GM19238 (cell line): ENCODE measurements around the gene SAMD9.
"Not testable (repeated sequence)": the region's sequence is repeated elsewhere in the genome, so short reads cannot be mapped to it uniquely, and the experiment has no call there.

Source experiments
- DNase-seq: peaks from one replicate; pipeline ENCODE4 v3.0.0; 2011; ENCODE audit warnings: low spot score; ENCODE audit not compliant: insufficient read length

SAMD9 gene

DNA sequence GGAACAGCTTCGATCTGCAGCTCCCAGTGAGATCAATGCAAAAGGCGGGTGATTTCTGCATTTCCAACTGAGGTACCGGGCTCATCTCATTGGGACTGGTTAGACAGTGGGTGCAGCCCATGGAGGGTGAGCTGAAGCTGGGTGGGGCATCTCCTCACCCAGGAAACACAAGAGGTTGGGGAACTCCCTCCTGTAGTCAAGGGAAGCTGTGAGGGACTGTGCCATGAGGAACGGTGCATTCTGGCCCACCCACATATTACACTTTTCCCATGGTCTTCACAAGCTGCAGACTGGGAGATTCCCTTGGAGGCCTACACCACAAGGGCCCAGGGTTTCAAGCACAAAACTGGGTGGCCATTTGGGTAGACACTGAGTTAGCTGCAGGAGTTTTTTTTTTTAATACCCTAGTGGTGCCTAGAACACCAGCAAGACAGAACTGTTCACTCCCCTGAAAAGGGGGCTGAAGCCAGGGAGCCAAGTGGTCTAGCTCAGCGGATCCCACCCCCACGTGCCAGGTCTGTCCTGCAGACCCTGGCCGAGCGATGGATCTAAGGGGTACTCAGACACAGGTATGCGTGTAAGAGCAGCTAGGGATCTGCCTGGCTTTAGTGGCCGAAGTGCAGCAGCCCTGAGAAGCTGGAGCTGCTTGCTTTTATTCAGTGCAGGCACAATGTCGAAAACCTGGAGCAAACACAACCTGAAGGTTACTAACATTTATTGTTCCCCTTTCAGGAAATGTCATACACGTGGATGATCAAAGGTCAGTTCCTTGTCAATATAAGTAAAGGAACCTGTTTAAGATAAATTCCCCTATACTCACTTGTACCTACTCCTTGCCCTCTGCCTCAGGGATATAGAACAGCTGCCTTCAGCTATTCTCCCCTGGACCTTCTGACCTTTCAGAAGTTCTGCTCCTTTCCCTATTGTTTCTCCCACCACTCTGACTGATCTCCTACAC lies 3.1 kb upstream of the SAMD9 start:
- no peak for DNase-seq

DNA sequence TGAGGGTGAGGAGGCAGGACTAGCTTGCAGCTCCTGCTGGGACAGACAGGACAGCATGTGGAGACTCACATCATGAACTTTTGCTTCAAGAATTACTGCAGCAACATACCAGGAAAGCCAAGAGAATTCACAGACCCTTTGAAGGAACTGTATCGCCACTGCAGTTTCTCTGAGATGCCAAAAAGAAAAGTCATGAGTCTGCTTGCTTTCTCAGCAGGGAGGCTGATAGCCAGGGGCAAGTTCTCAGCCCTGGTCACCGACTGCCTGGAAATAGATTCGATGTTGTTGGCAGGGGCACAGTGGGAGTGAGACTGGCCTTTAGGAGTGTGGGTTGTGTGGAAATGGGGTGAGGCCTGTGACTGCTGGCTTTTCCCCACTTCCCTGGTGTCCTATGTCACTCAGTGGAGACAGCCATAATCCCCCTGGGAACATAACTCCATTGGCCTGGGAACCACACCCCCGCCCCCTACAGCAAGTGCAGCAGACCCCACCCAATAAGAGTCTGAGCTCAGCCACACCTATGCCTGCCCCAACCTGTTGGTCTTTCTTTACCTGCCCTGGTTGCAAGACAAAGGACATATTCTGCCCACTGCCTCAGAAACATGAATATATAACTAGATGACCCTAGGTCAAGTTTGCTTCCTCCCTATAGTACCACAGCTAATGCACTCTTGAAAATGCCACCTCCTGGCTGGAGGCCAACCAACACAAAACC lies 1.6 kb upstream of the SAMD9 start:
- no peak for DNase-seq

DNA sequence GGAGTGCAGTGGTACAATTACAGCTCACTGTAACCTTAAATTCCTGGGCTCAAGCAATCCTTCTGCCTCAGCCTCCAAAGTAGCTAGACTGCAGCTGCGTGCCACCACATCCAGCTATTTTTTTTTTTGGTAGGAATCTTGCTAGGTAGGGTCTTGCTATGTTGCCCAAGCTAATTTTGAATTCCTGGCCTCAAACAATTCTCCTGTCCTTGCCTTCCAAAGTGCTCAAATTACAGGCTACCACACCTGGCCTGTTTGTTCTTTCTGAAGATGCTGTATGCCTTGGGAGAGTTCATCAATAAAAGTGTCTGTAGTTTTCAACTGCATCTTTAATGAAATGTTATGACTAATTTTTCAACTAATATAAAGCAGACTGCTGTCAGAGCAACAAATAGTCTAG lies 452 bp downstream of the SAMD9 start:
- DNase-seq, result no peak

DNA sequence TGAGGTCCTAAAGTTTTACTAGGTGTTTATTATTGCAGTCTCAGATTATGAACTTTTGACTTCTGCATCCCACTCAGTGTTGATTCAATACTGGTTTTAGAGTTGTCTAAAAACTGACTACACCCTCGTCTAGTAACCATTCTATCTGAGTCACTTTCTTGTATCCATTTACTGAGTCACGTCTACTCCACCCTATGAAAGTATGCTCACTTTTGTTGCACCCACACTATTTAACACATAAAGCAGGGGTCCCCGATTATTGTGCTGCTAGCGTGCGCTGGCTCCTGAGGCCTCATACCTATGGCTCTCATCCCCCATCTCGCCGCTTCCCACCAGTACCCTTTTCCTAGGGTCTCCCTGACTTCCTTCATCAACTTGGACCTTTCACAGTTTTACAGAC lies 2.0 kb downstream of the SAMD9 start:
- no peak for DNase-seq

DNA sequence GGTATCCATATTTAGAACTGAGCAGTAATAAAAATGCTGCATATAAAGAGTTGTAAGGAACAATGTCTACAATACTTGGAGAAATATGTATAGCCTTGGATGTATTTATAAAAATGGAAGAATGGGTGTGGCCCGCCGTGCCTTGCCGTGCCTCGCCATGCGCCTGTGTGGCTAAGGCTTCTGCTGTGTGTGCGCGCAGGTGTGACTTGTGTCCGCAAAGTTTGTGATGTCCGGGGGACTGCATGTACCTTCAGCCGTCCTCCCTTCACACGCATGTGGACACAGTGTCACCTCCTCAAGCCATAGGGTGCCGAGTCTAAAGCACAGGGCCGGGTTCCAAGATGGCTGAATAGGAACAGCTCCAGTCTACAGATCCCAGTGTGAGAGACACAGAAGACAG lies 9.8 kb downstream of the SAMD9 start:
- no peak for DNase-seq

DNA sequence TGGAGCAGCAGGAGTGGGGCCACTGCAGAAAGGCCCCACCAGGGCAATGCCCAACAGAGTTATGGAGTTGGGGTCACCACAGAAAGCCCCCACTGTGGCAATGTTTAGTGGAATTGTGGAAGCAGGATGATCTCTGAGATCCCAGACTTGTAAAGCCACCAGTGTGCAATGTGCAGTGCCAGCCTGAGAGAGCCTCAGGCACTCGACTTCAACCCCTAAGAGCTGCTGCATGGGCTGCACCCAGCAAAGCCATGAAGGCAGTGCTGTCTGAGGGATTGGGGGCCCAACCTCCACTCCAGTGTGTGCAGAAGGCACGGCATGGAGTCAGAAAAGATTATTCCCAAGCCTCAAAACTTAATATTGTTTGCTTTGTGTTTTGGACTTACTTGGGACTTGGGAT lies 20.4 kb downstream of the SAMD9 start:
- DNase-seq, result no peak

DNA sequence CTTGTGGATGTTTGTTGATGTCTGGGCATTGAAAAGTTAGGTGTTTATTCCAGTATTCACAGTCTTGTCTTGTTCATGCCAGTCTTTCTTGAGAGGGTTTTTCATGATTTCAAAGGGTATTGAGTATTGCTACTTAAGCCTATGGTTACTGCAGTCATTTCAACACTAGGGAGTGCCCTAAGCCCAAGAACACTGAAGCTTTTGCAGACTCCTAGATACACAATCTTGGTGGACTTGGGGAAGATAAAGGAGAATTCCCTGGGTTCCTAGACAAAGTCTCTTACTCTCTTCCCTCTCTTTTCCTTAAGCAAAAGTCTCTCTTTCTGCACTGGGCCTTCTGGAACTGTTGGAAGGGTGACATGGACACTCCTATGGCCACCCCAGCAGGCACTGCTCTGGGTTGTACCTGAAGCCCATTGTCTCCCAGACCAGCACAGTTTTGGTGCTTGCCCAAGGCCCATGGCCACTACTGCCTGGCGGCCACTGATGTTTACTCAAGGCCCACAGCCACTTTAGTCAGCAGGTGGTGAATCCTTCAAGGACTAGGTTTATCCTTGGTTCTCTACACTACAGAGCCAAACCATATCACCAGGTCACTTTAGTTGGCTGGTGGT lies 24.9 kb downstream of the SAMD9 start:
- DNase-seq, result no peak

DNA sequence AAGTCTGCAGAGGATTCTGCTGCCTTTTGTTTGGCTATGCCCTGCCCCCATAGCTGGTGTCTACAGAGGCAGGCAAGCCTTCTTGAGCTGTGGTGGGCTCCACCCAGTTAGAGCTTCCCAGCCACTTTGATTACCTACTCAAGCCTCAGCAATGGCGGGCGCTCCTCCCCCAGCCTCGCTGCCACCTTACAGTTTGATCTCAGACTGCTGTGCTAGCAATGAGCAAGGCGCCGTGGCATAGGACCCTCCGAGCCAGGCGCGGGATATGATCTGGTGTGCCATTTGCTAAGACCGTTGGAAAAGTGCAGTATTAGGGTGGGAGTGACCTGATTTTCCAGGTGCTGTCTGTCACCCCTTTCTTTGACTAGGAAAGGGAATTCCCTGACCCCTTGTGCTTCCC lies 44.4 kb downstream of the SAMD9 start:
- not testable (repeated sequence) for DNase-seq

DNA sequence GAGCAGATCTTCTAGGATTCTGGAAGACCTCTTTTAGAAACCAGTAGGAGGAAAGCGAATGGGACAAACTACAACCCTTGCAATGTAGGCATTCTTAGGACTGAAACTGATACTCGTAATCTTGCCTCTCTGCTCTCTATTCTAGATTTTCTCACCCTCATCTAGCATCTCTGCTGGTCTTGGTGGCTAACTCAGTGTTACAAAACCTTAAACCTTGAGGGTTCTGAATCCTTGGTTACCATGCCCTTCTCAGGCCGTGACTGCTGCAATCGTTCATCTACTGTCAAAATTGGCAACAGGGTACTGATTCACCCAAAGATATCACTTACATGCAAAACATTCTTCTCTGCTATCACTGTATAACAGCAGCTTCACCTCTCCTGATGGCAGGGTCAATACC lies 55.2 kb downstream of the SAMD9 start:
- no peak for DNase-seq

DNA sequence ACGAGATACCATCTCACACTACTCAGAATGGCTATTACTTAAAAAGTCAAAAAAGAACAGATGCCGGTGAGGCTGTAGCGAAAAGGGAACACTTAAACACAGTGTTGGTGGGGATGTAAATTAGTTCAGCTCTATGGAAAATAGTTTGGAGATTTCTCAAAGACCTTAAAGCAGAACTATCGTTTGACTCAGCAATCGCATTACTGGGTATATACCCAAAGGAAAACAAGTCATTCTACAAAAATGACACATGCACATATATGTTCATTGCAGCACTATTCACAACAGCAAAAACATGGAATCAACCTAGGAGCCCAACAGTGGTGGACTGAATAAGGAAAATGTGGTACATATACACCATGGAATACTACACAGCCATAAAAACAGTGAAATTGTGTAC lies 56.9 kb downstream of the SAMD9 start:
- no peak for DNase-seq

DNA sequence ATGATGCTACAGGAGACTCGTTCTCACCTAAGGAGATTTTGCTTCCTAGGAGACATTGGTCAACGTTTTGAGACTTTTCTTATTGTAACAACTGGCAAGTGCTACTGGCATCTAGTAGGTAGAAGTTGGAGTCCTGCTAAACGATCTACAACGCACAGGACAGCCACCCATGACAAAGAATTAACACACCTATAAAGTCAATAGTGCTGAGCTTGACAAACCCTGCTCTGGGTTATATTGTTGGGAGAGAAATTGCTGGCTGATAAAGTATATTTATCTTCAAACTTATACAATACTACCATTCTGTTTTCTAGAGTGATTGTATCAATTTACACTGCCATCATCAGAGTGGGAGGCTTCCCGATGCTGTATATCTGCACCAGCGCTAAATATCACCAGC lies 57.8 kb downstream of the SAMD9 start:
- DNase-seq, result no peak

DNA sequence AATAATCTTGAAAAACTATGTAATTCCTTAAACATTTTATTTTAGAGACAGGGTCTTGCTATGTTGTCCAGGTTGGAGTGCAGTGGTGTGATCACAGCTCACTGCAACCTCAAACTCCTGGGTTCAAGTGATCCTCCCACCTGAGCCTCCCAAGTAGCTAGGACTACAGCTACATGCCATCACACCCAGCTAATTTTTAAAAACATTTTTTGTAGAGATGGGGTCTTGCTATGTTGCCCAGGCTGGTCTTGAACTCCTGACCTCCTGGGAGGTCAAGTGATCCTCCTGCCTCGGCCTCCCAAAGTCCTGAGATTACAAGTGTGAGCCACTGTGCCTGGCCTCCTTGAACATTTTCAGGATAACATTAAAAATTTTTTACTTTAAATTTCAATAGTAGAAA lies 61.2 kb downstream of the SAMD9 start:
- DNase-seq, result not testable (repeated sequence)

DNA sequence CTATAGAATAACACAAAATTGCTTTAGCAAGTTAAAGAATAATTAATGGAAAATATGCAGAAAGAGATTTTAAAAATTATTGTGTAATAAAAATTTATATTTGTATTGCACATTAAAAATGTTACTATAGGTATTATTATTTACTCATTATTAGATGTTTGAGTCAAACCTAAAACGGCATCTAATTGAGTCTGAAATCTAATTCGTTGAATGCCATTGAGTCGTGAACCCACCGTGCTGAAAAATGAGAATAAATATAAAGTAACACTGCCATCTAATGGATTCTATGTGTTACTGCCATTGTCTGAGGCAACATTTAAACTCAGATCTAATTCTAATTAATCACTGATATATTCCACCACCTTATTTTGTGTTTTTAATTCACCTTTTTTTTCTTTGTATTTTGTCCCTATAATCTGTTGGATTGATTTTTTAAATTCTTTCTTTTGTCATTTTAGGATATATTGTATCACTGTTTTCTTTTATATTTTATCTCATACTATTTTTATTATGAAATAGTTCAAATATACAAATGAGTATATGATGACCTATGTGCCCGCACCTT lies 62.2 kb downstream of the SAMD9 start:
- DNase-seq, result no peak

DNA sequence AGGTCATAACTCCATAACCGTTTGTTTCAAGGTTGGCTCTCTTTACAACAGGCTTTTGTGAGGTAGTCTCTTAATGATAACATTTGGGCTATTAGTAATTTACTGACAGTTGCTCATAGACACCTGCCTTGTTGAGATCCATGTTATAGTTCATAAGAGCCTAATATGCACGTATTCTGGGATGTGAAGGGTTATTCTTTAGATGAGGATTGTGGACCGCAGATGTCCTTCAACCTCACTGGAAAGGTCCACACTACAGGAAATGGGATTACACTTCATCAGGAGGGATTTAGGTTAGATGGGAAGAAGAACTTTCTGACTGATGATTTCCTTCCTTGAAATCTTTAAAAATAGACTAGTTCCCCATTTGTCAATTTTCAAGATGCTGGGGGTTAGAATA lies 62.8 kb downstream of the SAMD9 start:
- no peak for DNase-seq

DNA sequence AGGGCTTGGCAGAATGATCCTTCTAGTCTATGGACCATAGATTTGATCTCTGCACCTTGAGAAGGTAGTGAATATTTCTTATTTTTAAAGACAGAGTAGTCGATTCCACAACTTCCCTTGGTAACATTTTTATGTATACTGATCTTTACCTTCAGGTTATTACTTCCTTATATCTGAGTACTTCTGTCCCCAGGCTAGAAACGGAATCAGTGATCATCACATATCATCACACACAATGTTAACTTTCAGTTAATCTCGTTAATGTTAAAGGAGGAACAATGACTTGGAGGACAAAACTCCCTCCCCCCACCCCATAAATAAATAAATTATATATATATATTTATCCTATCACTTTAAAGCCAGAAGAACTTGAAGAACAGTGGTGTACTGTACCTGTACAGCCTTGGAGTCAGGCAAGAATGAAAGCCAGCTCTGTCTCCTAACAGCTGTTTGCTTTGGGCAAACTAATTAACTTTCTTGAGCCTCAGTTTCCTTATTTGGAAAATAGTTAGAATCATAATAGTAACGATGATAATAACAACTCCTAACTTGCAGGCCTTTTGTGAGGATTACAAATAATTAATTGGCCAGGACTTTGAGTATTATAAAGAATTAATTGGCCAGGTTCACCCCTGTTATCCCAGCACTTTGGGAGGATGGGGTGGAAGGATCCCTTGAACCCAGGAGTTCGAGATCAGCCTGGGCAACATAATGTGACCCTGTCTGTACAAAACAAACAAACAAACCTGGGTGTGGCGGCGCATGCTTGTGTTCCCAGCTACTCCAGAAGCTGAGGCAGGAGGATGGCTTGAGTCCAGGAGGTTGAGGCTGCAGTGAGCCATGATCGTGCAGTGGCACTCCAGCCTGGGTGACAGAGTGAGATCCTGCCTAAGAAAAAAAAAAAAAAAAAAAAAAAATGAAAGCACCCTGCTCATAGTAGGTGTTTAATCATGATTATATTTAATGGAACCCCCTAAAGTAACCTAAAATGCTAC lies 63.5 kb downstream of the SAMD9 start:
- DNase-seq, result no peak

DNA sequence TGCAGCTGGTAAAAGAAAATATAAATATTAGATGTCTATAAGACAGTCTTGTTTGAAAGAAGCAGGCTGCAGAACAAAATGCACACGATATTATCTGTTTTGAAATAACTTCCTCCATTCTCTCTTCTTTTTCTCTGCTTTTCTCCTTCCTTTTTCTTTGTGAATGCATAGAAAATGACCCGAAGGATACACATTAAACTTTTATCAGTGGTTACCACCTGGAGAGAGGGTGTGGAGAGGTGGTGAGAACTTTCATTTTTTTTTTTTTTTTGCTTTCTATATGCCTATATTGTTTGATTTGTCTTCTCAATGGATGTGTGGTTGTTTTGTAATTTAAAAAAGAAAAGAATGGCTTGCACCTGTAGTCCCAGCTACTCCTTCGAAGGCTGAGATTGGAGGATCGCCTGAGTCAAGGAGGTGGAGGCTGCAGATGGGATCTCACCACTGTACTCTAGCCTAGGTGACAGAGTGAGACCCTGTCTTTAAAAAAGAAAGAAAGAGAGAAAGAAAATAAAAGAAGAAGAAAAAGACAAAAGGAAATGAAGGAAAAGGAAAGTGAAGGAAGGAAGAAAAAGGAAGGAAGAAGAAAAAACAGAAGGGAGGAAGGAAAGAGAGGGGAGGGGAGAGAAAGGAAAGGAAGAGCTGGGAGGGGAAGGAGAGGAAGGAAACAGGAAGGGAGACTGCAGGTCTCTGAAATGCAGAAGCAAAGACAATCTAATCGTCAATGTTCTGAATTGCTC lies 64.4 kb downstream of the SAMD9 start:
- no peak for DNase-seq

DNA sequence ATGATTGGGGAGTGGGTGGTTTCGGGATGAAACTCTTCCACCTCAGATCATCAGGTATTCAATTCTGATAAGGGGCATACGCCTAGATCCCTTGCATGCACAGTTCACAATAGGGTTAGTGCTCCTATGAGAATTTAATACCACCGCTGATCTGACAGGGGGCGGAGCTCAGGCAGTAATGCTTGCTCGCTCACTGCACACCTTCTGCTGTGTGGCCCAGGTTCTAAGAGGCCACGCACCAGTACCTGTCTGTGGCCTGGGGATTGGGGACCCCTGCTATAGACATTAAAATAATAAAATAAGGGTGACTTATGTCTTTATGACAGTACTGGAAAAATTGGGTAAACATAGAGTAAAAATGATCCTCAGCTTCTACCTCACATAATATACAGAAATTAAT lies 66.1 kb downstream of the SAMD9 start:
- DNase-seq, result no peak
